GM04504 (cell line): ENCODE measurements around the gene INMT.

Experiments
- DNase-seq: peaks from one replicate; pipeline ENCODE4 v3.0.0-alpha.2; 2012; ENCODE audit warnings: low read depth

INMT gene

DNA sequence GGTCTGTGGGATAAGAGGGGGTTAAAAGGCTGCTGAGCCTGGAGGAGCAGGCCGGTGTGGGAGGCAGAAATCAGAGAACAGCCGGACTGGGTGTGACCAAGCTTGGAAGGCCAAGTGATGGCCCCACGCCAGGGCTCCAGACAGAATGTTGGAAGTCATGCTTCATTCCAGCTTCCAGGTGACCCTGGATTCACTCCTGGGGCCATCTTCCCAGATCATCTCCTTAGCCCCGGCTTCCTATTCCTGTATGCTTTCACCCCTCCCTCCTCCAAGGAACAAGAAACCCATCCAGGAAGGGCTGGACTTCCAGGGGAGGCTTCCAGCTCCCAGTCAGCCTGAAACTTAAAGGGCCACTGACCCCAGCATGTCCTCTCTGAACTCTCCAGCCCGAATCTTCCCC lies 1.0 kb downstream of the INMT start:
- no peak for DNase-seq

DNA sequence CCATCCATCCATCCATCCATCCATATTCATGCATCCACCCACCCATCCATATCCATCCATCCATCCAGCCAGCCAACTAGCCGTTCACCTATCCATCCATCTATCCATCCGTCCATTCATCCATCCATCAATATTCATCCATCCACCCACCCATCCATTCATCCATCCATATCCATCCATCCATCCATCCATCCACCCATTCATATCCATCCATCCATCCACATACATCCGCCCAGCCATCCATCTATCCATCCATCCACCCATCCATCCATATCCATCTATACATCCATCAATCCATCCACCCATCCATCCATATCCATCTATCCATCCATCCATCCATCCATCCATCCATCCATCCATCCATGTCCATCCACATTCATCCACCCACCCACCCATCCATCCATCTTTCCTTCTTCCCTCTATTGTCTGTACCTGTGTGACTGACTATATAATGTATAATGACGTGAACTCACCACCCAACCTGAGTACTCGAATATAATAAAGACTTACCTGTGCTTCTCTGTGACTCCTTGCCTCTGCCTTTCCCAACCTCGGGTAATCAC lies 2.5 kb downstream of the INMT start:
- no peak for DNase-seq

DNA sequence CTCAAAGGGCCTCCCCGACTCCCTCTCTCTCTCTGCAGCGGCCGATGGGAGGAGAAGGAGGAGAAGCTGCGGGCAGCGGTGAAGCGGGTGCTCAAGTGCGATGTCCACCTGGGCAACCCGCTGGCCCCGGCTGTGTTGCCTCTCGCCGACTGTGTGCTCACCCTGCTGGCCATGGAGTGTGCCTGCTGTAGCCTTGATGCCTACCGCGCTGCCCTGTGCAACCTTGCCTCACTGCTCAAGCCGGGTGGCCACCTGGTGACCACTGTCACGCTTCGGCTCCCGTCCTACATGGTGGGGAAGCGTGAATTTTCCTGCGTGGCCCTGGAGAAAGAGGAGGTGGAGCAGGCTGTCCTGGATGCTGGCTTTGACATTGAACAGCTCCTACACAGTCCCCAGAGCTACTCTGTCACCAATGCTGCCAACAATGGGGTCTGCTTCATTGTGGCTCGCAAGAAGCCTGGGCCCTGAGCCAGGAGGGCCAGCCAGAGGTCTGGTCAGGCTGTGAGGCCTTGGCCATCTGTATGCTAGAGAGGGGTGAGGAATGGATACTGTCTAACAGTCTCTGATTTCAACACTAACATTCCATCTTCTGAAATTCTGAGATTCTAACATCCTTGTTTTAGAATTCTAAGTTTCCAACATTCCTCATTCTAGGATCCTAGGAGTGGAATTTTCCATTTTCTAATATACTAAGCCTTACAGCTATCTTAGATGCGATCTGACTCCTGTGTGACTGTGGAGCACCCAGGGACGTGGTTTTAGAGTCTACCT lies 3.6 kb downstream of the INMT start:
- DNase-seq: no peak

DNA sequence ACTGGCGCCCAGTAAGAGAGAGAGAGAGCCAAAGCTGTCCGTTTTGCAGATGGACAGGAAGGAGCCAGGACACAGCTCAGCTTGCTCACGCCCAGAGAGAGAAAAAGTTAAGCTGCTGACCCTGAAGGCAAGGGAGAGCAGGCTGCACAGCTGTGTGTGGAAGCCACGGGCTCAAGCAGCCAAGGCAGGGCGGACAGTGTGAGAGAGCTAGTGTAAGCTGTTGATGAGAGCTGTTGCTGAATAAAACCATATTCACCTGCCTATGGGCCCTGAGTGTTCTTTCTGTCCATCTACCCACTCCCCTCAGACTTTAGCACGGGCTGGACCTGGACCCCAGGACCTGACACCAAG lies 5.4 kb downstream of the INMT start:
- no peak for DNase-seq

DNA sequence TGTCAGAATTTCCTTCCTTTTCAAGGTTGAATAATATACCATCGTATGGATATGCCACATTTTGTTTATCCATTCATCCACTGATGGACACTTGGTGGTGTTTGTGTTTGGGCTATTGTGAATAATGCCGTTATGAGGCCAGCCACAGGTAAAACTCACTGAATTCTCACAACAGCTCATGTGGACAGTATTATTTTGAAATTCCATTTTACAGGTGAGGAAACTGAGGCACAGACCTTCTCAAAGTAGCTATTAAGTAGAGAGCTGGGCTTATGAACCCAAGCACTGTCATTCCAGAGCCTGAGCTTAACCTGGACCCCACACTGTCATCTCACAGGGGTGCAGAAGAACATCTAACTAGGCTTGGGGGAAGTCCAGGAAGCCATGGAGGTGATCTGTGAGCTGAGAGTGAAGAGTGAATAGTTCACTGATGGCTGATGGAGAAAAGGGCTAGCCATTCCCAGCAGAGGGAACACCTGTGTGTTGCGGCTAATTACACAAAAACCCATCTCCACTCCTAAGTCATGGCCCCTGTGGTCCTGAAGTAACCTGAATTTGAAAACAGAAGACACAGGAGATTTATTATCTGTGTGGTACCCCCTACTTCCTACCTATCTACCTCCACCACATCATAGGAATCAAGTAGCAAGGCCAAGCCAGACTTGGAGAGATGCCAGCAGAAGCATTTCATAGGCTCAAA lies 8.7 kb downstream of the INMT start:
- no peak for DNase-seq

DNA sequence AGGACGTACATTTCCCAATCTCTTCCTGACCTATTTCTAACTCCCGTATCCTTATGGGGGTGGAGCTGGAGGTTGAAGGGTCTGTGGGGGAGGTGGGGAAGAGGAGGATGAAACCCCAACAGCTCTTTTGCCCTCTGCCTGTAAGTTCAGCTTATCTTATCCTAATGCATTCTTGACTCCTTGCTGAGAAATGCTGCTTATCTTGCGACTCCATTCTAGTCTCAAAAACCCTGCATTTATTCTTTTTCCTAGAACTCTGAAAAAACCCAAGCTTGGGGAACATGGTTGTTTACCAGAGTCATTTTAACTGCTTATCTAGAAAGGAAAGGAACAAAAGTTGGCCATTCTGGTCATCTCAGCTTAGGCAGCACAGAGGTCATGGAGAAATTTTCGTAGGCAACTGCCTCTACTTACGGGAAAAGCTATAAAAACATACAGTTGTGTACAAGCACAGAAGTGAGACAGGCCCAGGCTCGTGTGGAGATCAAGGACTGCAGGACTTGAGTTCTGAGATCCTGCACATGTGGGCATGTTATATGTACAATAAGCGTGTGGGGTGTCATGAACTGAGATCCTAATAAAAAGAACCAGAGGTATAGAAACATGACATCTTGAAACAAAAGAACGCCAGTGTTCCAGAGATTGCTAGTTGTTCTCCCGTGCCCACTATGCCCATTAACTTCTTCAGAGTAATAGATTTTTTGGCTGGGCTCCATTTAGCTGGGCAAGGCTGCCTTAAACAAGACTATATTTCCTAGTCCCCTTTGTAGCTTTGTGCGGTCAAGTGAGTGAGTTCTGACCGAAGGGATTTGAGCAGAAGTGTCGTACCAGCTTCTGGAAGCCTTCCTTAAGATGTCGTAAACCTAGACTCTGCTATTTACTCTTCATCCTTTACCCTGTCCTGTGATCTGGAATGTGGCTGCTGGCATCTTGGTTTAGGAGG lies 9.6 kb downstream of the INMT start:
- no peak for DNase-seq

DNA sequence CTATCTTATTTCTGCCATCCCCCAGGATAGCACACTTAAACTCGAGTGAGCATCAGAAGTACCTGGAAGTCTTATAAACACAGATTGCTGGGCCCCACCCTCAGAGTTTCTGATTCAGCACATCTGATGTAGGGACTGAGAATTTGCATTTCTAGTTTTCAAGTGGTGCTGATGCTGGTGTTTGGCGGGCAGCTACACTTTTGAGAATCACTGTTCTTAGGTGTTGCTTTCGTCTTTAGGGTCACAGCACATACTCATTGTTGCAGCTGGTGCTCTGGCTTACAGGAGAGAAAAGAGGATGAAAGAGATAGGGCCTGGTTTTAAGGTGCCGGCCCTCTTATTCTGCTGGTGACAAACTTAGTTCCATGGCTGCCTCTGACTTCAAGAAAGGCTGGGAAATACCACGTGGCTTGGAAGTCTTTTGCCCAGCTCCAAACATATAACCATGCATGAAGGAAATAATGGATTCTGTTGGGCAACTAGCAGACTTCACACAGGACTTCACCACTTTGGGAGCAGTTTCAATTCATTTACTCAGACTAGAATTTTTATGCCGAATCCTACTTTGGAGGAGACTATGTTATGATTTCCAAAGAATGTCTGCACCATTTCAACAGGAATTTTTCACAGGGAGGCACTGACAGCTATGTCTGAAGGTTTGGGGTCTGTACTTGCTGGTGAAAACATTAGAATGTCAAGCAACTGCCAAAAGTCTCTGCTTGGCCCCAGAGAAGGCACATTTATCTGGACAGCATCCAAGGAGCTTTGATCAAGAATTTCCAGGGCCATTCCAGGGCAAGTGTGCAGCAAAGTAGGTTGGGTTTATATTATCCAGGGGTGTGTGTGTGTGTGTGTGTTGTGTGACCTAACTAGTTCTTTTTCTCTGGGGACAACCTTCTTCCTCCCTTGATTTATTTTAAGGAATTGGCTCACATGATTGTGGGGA lies 12.4 kb downstream of the INMT start:
- DNase-seq: no peak

DNA sequence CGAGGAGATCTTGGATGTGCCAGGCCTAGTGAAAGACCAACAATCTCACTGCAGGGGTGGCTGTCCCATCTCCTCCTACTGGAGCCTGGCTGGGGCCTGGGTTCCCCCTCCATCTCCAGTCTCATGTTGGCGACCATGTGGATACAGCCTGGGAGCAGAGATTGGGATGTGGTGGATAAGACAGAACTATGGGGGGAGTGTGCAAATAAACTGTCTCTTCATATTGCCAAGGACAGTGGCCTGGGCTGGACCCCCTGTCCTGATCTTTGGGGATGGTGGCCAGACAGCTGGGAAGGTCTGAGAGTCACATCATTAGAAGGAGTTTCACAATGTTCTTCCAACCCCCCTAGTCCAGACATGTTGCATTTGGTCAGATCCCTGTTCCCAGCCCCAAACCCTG lies 13.5 kb downstream of the INMT start:
- no peak for DNase-seq

DNA sequence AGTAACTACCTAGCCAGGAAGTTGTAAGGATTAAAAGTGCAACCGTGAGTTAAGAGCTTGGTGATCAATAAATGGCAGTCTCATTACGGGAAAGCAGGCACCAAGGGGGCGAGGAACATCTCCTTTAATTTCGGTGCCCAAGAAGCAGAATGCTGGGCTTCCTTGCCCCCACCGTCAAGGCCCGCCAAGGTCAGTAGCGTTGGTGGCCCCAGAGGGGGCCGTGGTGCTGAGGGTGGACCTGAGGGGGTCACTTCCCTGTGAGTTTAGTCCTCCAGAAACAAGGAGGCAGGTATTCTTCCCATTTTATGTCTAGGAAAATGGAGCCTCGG lies 18.9 kb downstream of the INMT start:
- no peak for DNase-seq

DNA sequence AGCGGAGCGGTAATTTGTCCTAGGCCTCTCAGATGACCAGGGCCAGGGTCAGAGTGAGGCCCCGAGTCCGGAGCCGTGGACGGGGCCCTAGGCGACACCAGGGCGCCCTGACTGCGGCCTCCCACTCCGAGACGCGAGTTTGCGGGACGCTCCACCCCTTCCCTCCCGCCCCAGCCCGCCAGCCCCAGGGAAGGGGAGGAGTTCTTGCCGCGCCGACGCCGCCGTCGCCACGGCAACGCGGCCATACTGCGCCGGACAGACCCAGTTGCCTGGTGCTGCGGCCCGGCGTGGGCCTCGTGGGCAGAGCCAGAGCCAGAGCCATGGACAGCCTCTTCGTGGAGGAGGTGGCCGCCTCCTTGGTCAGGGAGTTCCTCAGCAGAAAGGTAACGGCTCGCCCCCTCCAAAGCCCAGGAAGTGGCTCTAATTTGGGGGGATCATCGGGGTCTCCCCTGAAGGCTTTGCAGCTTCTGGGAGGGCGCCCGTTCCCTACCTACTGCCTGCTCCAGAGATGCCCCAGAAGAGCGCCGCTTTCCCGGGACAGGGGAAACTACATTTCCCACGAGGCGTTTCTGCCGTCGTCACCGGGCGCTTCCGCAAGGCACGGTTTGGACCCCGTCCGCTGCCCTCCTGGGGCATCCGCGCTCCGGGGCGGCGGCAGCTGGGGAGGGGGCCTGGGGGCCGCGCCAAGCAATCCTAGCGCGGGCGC lies 19.4 kb downstream of the INMT start, which contains the start of gene MINDY4:
Gene MINDY4, plus strand, starts transcription at position 244 of the 706 bp plus-strand sequence. Its CDS starts 77 bp downstream, at position 321.
- DNase-seq: peak; percentile 54

DNA sequence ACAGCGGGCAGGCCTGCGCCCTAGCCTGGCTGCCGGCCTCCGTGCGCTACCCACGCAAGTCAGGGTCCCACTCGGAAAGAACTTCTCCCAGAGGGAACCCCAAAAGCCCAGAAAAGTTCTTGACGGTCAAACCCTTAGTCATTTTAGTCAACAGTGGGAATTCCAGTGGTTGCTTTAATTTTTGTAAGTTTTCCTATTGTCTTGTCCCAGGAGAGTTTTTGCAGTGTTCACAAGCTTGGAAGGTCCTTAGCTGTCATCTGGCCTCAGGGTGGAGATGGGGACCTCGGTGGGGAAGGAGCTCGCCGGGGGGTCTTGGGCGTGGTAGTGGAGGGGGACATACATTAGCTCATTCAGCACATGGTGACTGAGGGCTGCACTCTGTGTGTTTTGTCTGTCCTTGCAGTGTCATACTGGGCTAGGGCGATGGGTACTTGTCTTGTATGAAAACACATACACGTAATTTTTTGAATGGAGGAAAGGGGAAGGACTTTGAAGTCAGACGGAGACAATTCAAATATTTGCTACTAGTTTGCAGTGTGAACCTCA lies 20.0 kb downstream of the INMT start:
- no peak for DNase-seq

DNA sequence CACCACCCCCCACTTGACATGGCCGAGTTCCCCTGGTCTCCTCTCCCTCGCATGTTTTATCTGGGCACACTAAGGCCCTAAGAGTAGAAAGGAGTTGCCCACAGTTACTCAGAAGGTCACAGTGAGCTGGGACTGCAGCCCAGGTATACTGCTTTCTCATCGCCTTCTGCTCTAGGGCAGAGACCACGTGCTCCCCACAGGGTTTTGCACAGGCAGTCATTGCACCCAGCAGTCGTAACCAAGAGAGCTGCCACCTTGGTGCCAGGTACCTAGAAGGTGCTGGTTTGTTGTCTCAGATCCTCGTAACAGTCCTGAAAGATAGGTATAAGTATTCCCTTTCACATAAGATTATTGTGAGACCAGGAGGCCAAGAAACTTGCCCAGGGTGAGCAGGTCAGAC lies 21.0 kb downstream of the INMT start:
- no peak for DNase-seq

DNA sequence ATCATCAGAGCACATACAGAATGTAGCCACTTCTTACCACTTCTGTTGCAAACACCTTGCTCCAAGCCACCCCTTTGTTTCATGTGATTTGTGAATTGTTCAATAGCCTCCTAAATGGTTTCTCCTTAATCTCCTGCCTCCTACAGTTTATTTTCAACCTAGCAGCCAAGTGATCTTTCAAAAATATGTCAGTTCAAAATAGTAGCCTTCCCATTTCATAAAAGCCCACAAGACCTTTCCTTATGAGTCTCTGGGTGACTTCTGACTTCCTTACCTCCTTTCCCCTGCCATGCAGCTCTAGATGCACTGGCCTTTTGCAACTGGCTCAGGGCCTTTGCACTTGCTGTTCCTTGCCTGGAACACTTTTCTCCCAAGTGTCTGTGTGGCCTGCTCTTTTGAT lies 24.1 kb downstream of the INMT start:
- no peak for DNase-seq

DNA sequence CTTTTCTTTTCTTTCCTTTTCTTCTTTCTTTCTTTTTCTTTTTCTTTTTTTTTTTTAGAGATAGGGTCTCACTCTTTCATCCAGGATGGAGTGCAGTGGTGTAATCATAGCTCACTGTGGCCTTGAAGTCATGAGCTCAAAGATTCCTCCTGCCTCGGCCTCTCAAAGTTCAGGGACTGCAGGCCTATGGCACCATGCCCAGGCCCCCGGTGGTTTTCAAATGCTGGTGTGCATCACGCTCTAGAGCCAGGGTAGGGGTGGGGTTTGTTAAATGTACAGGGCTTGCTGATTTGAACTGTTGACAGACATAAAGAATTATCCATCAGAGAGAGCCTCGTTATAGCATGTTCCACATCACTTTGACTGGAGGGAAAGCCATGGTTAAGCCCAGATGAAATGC lies 25.0 kb downstream of the INMT start:
- no peak for DNase-seq

DNA sequence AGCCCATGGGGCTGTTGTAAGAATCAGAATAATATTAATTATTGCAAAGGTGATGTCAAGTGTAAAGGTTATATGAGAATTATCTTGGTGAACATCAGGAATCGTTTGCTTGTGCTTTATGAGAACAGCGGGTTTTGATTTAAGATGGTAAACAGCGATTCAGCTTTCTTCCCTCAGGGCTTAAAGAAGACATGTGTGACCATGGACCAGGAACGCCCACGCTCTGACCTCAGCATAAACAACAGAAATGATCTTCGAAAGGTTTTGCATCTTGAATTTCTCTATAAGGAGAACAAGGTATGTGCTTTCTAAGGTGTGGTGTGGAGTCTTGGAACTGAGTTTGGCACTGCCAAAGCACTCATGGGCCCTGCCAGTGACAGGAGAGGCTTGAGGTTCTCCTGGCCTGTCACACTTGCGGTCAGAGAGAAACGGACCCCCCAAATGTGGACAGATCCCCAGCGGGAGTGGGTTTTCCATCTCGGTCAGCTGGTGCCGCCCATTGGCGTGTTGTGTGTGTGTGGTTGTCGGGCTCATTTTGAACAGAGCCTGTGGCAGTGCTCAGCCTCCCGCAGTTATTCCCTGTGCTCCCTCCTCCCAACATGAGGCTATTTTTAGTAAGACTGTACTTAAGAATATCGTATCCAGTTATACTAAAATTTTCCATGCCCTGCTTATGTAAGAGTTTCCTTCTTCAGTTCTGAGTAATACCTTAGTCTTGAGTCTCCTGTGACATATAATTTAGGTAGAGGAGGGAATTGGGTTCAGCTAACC lies 26.5 kb downstream of the INMT start:
- DNase-seq: no peak

DNA sequence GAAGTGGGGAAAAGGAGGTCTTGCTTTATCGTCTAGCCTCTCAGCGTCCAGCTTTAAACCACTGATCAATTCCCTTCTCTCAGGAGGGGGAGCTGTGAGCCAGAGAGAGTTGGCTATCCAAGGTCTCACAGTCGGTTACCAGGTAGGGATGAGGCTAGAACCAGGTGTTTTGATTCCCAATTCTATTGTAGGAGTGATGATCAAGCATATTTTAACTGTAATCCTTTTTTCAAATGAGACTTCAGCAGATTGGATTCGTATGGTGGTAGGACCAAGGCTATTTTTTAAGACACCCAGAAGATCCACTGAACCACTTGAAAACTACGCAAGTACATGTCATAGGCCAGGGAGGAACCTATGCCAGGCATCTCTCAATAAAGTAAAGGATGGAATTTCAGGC lies 27.6 kb downstream of the INMT start:
- DNase-seq: no peak

DNA sequence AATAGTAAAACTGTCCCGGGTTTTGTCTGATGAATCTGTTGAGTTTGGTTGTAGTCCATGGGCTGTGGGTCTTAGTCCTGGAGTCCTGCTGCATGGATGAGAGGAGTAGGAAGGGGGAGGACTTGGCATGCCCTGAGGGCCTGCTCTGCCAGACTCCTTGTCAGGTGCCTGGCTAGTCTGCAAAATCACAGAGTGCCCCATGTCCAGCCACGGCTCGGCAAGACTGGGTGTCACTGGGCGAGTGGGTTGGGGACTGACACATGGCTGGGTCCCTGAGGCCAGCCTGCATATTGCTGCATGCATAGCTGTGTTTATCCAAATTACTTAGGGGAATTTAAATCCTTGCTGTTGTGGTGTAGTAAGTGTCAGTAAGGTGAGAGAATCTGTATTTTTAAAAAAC lies 29.0 kb downstream of the INMT start:
- DNase-seq: no peak

DNA sequence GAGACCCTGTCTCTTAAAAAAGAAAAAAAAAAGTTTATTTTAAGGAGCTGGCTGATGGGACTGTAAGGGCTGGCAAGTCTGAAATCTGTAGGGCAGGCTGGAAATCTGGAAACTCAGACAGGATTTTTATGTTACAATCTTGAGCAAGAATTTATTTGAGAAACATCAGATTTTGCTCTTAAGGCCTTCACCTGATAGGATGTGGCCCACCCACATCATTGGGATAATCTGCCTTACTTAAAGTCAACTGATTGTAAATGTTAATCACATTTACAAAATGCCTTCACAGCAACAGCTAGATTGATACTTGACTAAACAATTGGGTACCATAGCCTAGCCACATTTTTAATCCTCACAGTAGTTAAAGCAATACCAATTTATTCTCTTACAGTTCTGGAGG lies 30.8 kb downstream of the INMT start:
- DNase-seq: no peak

DNA sequence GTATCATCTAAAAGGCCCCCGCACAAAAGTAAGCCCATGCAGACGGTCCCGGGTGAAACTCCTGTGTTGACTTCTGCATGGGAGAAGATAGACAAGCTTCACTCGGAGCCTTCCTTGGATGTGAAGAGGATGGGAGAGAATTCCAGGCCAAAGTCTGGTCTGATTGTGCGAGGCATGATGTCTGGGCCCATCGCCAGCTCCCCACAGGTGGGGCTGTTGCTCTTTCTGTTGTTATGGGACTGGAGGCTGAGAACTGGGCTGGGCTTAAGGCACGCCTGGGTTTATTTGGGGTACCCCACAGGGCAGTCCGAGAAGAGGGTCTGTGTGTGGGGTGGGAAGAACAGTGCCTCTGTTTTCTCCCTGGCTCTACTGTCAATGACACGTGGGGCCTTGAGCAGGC lies 33.9 kb downstream of the INMT start:
- DNase-seq: no peak

DNA sequence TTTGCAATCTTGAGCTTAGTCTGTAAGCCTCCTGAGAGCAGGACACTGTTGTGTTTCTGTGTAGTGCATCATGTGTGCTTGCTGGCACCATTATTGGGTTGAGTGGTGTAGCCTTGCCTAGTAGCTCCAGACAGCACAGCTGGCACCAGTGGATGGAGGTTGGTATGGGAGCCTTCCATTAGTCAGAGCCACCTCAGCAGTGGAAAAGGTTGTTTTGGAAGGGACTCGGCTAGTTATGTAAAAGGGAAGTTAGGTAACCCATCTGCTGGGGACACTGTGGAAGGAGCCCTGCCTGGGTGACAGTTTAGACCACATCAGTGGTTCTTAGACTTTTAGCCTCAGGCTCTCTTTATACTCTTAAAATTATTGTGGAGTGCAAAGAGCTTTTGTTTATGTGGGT lies 35.6 kb downstream of the INMT start:
- no peak for DNase-seq
